Coronary artery (tissue), 2 donors: Measurements from ENCODE around the gene KRT77.

Experiments
- DNase-seq: peaks from one replicate; pipeline ENCODE4 v3.0.0-alpha.2; 2017; ENCODE audit warnings: low spot score
- H3K27ac ChIP-seq, 2 donors: fragments of 200-600 bp; sonication (generic); one replicate each; pipeline ENCODE4 v1.5.1; 2016 to 2019
- H3K4me3 ChIP-seq: fragments of 200-600 bp; sonication (generic); 2 replicates; pipeline ENCODE4 v1.5.1; 2016; ENCODE audit warnings: mild to moderate bottlenecking, moderate library complexity
- CTCF ChIP-seq: fragments of 200-600 bp; sonication (generic); IDR thresholded peaks from one replicate; pipeline ENCODE4 v1.5.1; 2019; ENCODE audit warnings: antibody characterized with exemption

KRT77 gene

DNA sequence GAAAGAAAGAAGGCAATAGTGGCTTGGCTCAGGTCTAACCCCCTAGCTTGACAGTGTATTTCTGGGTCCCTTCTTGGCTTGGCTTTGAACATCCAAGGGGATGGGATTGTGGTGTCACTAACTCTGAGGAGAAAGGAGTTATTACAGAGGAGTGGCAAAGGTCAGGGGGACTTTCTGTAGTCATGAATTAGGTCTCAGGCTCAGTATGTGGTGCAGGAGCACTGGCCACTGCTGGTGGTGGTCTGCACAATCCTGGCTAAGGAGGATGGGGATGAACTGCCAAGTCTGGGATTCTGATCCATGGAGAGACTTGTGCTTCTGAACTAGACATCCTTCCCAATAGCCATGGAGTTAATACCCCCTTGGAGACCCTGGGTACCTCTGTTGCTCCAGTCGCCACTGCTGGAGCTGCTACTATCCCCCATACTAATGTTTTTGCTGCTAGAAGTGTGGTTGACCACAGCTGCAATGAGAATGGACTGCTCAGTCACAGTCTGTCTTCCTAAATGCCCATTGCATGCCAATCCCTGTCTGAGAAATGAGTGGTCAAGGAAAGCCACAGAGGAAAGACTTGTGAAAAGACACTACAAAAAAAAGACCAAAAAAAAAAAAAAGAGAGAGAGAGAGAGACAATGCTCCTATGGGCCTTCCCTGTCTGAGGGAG lies 41.3 kb upstream of the KRT77 start:
- Histone ChIP-seq H3K4me3 (no peak overlapping the region), H3K27ac (no peak overlapping the region)
- DNase-seq: no peak
- TF ChIP-seq CTCF: no peak

- Histone ChIP-seq H3K27ac (no peak overlapping the region), H3K4me3 (no peak overlapping the region)
These were observed 39.6 kb upstream of the KRT77 start for GRCh38 chr12:52742822-52743457.

DNA sequence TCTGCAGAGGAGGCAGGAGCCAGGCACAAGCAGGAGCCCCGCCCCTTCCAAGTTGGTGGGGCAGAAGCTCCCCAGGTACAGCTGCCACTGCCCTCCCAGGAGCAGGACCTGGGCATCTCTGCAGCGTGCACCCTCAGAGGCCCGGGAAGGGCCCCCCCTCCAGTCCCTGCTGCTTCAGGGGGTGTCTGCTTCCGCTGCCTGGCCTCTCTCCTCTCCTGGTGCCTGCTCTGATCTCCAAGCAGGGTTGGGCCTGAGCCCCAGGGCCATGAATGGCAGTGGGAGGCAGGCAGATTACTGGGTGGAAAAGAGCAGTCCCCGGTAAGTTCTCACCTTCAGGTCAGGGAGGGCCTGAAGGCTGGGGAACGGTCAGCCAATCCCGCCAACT lies 38.9 kb upstream of the KRT77 start:
- no peak overlapping the region for H3K27ac ChIP-seq
- no peak for DNase-seq
- H3K4me3 ChIP-seq: no peak overlapping the region
- TF ChIP-seq CTCF: no peak

More at GRCh38 chr12:52742822-52743457, 39.6 kb upstream of the KRT77 start:
- no peak for TF ChIP-seq CTCF
- no peak for DNase-seq

DNA sequence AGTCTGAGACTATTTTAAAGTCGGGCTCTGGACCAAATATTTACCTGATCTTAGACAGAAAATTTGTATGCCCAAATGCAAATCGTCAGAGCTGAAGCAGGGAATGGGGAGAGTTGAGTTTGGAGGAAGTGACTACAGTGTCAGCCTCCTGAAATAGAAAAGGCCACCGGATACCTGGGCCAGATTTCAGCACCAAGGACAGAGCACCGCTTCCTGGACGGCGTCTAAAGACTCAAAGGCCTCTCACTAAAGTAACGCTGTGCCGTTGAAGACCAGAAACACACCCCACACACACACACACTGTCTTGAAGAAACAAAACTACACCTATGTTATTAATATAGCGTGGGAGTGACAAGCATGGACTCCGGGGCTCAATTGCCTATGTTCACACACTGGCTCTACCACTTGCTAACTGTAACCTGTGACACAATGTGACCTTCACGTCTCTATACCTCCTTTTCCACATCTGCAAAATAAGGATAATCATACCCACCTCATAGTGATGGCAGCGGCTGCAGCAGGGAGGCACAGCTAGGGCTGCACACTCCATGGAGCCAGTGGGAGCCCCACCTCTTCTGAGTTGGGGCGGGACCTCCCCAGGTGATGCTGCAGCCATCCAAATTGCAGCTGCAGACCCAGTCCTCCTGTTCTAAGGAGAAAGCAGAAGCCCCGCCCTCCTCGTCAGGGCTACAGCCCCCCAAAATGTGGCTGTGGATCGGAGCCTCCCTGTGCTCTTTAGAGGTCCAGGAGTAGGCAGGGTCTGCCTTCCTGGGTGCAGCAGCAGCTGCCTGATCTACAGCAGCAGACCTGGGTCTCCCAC lies 38.3 kb upstream of the KRT77 start:
- Histone ChIP-seq H3K4me3 (no peak overlapping the region), H3K27ac (no peak overlapping the region)
- DNase-seq: no peak
- no peak for TF ChIP-seq CTCF

DNA sequence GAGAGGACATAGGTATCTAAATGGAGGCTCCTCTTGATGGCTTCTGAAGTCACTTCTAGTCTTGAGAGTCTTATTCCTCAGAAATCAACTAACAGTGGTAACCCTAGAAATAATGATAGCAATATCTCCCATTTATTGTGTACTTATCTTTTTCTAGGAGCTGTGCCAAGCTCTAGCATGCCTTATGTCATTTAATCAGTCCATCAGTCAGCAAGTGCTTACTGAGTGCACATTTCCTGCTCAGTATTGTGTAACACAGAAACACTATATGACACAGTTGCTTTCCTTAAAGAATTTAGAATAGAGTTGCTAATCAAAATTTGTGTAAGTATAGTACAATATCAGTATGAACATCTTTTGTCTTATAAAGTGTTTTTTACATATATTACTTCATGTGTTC lies 37.3 kb upstream of the KRT77 start:
- no peak for DNase-seq
- H3K27ac ChIP-seq: no peak overlapping the region
- no peak overlapping the region for H3K4me3 ChIP-seq
- no peak for TF ChIP-seq CTCF

DNA sequence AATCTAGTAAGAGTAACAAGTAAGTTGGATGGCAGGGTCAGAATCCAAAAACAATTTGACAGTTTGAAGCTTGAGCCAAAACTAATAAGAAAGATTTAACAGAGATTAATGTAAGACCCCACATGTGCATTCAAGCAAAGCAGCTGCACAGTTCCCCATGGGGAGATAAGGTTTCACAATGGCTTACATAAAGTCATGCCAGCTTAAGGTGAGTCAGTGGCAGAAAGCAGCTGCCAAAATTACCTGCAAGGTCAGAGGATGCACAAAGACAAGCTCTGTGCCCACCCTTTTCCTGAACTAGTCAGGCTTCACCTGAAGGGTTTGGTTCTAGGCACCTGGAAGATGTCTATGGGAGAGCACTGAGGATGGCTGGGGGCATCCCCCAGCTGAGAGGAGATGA lies 36.6 kb upstream of the KRT77 start:
- DNase-seq: no peak

More for the DNA sequence above, 36.6 kb upstream of the KRT77 start:
- Histone ChIP-seq H3K27ac (no peak overlapping the region), H3K4me3 (no peak overlapping the region)
- no peak for TF ChIP-seq CTCF
